NCI-H1048 (cell line): ENCODE results near the gene NUMA1.

Experiments
- DNase-seq: peaks from one replicate; lab custom pipeline; 2025; lab: John Stamatoyannopoulos, UW

NUMA1 gene

DNA sequence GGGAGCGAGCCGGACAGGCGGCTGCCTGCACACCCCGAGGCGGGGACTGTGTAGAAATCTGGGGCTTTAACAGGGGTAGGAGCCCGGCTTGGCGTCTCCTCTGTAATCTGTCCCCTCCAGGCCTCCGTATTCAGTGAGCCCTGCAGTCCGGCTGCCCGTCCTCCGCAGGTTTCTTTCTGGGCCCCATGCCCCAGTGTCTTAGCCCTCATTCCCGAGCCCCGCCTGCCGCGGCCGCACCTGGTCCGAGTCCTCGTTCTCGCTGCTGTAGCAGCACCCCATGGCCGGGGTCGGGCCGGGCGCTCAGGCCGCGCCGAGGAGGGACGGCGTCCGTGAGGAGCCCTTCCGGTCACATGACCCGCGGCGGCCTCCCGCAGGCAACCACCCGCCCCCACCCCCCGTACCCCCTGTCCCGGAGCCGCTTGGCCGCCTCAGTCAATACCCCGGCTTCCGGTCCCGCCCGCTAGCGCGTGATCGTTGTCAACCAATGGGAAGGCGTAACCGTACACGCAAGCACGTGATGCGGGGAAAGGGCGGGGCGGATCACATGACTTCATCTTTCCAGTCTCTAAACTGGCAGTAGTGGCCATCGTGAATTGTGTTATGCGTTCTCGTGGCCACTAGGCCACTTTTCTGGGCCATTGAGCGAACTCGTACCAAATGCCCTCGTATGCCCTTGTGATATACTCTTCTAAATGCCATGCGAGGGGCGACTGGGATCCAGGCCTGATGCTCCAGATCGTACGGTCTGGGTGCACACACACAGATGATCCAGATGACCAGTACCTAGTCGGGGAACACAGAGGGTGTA, 22.8 kb upstream of the NUMA1 start, which contains the start of gene LAMTOR1:
Gene LAMTOR1 (minus strand): TSS at position 352 of the 808 bp plus-strand sequence. CDS start 73 bp downstream, at position 279.
- peak; percentile 98 for DNase-seq

DNA sequence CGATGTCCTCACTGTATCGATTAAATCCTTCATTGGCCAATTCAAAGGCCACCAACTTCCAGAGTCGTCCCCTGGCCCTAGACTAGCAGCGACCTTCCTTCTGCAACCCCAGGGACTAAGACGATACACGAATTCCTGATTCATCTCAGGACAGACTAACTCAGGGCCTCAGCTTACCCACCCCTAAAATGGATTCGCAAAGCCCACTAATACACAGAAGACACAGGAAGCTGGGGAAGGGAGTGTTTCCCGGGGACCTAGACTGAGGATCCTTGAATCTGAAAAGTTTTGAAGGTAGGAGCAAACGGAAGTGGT, 22.2 kb upstream of the NUMA1 start:
- DNase-seq: no peak

DNA sequence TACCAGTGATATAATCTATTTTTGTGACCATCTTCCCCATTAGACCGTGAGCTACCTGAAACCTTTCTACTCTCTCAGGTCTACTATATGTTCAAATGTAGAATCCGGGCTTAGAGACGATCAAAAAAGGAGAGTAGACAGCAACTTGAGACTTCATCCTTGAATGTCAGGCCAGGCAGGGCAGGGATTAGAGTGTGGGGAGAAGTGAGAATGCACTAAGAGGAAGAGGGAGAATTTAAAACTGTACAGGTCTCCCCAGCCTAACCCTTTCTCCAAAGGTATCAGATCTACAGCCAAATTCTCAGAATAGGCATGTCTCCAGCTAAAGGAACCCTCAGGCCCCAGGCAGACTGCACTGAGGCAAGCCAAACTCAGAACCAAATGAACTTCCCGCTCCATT, 21.8 kb upstream of the NUMA1 start:
- no peak for DNase-seq

DNA sequence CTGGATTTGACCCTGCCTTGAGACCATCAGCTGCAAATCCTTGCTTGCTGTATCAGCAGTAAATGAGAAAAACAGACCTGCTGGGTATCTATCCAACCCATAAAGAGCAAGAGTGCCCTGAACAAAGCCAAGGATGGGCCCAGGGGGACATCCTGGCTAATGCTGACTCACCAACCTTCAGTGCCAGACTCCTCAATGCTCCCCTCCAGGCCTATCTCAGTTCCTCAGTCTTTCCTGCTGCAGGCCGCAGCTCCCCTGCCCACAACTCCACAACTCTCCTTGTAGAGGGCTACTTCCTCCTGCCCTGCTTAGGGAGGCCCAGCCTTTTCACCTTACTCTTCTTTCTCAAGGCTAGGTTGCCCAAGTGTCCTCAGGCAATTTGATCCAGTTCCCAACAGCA, 20.1 kb upstream of the NUMA1 start:
- no peak for DNase-seq

DNA sequence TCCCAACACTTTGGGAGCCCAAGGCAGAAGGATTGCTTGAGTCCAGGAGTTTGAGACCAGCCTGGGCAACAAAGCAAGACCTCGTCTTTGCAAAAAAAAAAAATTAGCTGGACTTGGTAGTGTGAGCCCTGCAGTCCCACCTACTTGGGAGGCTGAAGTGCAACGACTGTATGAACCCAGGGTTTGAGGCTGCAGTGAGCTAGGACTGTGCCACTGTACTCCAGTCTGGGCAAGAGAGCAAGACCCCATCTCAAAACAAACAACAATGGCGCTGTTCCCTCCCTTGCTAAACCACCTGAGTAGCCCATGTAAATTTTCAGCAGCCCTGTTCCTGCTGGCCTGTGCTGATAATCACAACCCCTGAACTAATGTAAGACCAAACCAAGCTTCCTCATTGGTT, 19.7 kb upstream of the NUMA1 start:
- DNase-seq: no peak

DNA sequence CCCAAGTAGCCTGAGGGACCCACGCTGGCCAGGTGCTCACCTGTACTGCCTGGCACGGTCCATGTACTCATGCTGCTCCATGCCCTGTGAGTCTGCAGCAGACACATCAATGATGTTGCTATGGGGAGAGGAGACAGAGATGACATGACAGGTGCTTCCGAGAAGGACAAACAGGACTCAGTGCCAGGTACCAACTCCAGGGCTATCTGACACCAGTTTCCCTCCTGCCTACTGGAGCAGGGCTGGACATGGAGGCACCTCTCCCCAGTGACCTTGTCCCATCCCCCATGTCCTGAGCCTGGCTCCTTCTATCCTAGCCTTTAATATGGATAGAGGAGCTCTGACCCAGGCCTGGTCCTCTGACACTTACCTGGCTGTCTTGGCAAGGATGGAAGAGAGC, 18.4 kb upstream of the NUMA1 start:
- DNase-seq: no peak

DNA sequence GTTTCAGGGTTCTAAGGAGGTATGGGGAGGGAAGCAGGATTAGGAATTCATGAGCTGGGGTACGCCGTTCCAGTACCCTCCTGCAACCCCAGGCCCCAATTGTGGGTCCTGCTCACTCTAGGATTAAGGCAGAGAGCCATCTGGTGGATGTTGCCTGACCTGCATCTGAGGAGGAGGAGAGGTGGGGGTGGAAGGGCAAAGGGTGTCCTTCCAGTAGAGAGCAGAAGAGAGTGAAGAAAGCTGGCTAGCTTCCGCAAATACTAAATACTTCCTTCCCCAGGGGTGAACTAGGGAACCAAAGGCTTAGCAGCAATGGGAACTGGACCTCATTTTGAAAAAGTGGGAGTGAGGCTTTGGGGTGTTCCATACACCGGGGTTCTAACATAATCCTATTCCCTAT, 10.9 kb upstream of the NUMA1 start:
- DNase-seq: peak; percentile 25

DNA sequence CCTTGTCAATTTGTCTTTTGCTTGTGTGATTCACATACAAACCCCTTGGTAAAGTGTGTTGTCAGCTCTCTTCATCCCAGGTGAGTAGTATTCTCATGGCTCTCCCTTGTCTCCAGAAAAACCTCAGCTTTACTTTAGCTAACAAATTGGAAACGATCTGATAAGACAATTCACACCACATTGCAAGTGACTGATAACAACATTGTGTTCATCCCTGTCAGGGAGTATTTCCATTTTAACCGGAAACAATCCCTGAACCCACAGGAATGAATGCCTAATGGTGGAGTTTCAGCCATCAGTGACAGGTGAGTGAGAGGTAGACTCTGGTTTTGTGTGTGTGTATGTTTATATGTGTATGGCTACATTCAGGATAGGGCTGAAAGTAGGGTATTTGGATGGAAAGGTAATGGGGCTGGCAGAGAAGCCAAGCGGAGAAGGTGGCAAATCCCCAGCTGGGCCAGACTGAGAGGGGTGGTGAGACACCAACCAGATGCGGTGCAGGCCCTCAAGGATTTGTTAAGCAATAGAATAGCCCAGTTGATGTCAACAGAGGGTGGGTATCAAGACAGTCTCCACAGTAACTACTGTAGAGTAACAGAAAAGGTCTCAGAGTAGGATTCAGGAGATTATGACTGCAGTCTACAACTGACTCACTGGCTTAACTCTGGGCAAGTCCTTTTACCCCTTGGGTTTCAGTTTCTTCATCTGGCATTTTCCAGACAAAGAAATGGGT, 7.9 kb upstream of the NUMA1 start:
- no peak for DNase-seq

DNA sequence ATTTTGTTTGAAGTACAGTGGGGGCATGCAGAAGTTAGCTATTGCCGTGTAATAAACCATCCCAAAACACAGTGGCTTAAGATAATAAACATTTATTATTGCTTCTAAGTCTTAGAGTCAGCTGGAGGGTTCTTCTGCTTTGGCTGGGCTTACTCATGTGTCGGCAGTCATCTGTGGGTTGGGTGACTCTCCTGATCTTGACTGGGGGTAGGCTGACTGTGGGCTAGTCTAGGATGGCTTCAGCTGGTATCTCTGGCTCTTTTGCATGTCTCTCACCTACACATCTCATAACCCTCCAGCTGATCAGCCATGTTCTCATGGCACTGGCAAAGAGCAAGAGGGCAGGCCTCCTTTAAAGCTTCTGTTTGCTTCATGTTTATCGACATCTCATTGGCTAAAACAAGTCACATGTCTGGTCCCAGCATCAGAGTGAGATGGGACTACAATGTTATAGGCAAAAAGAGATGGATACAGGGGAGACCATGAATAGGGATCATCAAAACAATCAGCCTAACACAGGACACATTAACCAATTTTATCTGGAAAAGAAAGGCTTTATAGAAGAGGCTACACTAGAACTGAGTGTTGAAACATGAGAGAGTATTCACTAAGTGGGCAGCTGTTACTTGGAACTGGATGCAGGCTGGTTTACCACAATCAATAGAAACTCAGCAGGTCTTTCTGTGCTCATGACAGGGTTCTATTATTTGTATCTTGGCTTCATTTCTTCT, 5.4 kb upstream of the NUMA1 start:
- no peak for DNase-seq

DNA sequence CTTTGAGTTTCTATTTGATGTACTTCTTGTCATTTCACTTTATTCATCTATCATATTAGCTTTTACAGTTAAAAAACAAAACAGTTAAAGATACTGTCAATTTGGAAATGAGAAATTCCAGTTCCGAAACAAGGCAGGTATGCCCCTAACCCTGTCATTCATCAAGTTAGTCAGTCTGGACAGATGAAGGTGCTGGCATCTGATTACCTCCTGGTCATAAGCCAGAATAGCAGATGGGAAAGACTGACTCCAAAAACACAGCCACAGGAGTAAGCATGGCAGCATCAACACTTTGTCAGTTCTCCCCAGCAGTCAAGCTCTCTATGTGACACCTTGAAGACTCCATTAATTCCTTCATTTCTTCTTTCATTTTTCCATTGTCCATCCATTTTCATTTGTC, 4.6 kb upstream of the NUMA1 start:
- DNase-seq: no peak

DNA sequence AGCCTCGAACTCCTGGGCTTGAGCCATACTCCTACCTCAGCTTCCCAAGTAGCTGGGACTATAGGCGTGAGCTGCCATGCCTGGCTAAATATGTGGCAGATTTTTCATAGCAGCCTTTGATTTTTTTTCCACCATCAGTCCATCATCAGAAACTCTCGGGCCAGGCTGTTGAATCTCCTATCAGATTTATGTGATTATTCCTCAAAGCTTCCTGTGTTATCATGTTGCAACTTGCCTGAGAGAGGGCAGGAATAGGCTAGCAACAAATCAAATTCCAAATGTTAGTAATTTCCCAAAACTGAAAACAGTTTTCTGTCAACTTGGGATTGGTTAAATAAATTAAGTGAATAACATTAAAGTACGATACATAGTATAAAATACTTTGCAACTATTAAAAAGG, 3.7 kb upstream of the NUMA1 start:
- no peak for DNase-seq

DNA sequence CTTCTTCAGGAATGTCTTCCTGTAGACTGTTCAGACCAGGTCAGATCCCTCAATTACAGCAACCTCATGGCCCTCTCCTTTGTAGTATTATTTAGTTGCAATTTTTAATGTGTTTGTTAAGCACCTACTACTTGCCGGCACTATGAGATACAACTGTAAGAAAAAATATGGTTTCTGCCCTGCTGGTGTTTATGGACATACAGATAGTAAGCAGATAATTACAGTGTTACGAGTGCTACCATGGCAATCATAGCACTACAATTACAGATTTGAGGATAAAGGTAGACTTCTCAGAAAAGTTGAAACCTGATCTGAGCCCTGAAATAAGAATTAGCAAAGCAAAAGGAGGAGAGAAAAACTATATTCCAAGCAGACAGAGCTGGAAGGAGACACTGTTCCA, 3.1 kb upstream of the NUMA1 start:
- DNase-seq: no peak

DNA sequence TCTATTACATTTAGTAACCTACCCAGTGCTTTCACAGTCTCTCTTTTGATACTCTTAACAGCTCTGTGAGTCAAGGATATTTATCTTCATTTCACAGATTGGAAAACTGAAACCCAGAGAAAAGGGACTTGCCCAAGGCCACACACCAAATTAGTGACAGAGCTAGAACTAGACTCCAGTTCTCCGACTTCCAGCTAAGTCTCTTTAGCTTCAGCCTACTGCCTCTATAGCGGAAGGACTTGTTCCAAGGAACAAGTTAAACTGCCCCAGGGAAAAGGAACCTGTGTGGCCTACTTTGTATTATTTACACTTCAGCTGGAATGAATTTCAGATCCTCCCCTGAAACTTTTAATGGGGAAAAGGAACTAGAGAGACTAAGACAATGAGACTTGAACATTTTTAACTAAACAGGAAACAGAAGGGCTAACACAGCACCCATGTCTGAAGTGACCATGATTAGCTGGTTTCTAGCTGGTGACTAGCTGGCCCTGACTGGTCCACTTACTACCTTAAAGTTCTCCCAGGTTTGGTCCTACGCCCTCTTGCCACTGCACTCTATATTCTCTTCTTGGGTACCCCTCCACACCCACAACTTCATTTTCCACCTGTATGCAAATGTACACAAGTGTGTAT, 1.6 kb upstream of the NUMA1 start:
- no peak for DNase-seq

DNA sequence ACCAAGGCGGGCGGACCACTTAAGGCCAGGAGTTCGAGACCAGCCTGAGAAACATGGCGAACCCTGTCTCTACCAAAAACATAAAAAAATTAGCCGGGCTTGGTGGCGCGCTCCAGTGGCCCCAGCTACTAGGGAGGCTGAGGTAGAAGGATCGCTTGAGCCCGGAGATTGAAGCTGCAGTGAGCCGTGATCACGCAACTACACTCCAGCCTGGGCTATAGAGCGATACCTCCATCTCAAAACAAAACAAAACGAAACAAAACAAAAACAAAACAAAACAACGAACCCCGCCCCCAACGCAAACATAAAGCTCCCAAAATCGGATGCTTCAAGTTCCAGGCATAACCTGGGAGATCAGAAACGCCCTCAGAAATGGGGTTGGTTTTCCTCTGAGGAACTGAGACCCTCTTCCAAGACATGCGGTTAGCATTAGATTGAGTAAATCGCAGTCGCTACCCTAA, 872 bp upstream of the NUMA1 start:
- no peak for DNase-seq

DNA sequence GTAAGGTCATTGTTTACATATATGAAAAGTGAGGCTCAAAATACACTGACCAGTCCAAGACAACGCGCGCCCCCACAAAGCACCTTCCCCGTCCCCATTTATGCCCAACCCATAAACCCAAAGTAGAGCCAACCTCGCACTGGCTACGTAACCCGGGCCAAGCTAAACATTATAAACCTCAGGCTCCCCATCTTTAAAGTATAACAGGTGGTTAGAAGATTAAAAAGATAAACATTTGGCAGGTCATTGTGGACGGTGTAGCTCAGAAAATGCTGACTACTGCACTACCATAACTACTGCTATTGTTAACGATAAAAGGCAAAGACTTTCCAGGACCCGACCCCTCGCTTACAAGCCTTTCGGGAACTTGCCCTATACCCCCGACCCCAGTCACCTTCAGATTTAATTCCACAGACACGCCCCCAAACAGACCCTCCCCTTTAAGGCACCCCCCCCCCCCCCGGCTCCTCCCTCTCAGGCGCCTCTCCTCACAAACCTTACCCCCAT, 470 bp downstream of the NUMA1 start:
- no peak for DNase-seq

DNA sequence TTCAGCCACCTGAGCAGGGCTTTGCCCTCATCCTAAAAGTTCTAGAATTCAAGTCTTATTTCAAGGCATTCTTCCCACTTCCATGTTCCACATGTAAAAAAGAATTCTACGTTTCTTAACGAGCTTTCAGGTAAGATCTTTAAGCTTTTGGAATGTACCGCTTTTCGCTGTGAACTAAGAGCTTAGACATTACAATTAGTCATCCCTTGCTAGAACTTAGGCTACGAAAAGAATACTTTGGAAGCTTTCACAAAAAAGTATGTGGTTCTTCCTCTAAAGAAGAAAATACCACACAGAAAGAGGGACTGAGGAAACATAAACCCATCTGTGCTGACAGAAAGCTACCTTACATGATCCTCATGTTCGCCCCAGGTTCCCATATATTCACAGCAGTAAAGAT, 1.9 kb downstream of the NUMA1 start:
- DNase-seq: no peak

DNA sequence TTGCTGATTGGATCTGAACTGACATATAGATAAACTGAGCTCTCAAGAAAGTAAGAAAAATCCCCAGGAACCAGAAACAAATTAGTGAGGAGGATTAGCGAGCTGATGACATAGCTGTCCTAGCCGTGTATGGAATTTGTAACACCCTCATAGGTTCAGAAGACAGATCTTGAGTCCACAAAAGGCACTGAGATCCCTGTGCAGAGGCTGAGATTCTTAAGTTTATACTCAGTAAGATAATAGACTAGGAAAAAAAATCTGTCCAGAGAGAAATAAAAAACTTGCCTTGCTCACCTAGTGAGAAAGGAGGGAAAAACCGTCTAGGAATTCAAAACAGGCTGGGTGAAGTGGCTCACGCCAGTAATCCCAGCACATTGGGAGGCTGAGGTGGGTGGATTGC, 4.6 kb downstream of the NUMA1 start:
- DNase-seq: no peak

DNA sequence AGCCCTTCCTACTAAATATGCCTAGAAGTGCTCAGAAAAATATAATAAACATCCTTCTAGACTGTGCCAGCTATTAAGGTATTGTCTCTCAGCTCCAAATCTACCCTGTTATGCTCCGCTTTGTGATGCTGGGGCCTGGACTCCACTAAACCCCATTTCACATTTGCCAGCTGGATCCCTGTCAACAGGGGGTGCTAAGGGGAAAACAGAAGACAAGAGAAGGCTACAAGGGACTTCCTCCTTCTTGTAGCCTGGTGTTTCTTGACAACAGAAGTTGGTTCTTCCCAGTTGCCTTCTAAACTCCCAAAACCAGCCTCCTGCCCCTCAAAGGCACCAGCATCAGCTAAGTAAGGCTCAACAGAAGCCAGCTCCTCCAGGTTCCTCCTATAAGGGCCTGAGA, 5.2 kb downstream of the NUMA1 start:
- DNase-seq: no peak

DNA sequence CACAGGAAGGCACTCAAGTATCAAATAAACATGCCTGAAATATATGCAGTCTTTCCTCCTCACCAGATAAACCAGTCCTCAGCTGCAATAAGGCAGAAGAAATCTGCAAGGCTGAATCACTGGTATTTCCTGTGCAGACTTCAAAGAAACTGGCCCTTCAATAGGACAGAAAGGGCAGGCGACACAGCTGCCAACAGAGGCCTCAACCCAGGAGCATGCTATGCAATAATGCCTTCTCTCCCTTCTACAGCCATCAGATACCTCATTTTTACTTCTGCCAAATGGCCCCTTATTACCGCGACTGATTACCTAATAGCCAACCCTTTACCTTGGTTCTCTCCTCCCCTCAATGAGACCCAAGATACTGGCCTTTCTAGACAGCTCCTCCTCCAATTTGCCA, 8.0 kb downstream of the NUMA1 start:
- no peak for DNase-seq

DNA sequence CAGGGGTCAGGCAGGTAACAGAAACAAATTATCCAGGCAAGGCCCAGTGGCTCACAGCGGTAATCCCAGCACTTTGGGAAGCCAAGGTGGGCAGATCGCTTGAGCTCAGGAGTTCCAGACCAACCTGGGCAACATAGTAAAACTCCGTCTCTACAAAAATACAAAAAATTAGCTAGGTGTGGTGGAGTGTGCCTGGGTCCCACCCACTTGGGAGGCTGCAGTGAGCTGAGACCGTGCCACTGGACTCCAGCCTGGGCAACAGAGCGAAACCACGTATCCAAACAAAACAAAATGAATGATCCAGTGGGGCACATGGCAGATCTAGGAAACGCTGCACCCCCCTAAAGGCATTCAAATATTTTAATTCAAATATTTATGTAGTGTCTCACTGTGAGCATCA, 9.9 kb downstream of the NUMA1 start:
- DNase-seq: no peak

DNA sequence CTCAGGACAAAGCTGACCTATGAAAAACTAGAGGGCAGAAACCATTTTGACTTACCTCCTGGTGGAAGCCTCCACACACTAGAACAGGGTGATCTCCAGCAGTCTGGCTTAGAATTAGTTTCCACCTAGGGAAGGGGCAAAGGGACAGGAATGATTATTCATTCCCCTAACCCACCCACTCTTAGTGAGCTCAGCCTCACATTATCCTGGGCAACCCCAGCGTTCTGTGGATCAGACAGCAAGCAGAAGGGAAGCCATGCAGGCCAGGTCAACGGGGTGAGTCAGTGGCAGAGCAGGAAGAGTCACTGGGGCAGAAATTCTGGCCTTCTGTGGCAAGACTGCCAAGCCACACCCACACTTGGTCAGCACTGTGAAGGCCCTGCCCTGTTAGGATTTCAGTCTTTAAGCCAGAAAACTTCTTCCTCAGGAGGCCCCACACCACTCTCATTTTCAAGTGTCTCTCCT, 10.5 kb downstream of the NUMA1 start:
- DNase-seq: no peak

DNA sequence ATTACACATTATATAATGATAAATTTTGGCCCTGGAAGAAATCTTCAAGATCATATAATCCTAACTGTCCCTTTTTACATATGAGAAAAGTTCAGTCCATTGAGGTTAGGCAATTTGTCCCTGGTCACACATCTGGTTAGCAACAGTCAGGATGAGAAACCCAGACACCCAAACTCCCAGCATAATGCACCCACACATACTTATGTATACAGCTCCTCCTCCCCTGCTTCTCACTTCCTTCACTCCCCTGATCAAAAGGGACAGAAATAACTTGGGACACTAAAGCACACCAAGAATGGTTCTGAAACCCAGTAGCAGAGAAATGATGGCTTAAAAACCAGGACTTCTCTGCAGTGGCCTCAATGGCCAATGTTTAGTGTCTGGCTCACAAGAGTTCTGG, 11.1 kb downstream of the NUMA1 start:
- DNase-seq: no peak
